Glutamatergic neuron (in vitro differentiated cells): ENCODE results near the gene TEX264. TPM values are rescaled to one million over a fixed set of nuclear protein-coding genes. Genes with fewer than 3 reads are reported as not detected.

ENCODE experiments used
- DNase-seq: peaks from one replicate; pipeline ENCODE4 v3.0.0; 2022
- H3K27ac Mint-ChIP-seq: one replicate; pipeline ENCODE4 v1.8.0; 2020; ENCODE audit warnings: mild to moderate bottlenecking, mixed read lengths, inconsistent platforms; ENCODE audit not compliant: unreplicated experiment
- H3K27me3 Mint-ChIP-seq: one replicate; pipeline ENCODE4 v1.8.0; 2020; ENCODE audit warnings: mild to moderate bottlenecking, moderate library complexity, mixed read lengths, inconsistent platforms; ENCODE audit not compliant: unreplicated experiment
- H3K36me3 Mint-ChIP-seq: one replicate; pipeline ENCODE4 v1.8.0; 2020; ENCODE audit warnings: mild to moderate bottlenecking, mixed read lengths, inconsistent platforms; ENCODE audit not compliant: unreplicated experiment
- H3K4me1 Mint-ChIP-seq: one replicate; pipeline ENCODE4 v1.8.0; 2020; ENCODE audit warnings: mild to moderate bottlenecking, low read depth, mixed read lengths, inconsistent platforms; ENCODE audit not compliant: unreplicated experiment
- H3K4me3 Mint-ChIP-seq: one replicate; pipeline ENCODE4 v1.8.0; 2020; ENCODE audit warnings: mild to moderate bottlenecking, mixed read lengths, inconsistent platforms; ENCODE audit not compliant: unreplicated experiment
- H3K9me3 Mint-ChIP-seq: one replicate; pipeline ENCODE4 v1.8.0; 2020; ENCODE audit warnings: mild to moderate bottlenecking, moderate library complexity, mixed read lengths, inconsistent platforms; ENCODE audit not compliant: unreplicated experiment
- CTCF ChIP-seq: fragments of 200-600 bp; sonication (generic); IDR thresholded peaks from one replicate; pipeline ENCODE4 v1.5.0; 2021; ENCODE audit not compliant: partially characterized antibody, unreplicated experiment
- long read RNA-seq: library from polyadenylated mRNA; unstranded; transcript quantifications from one replicate; pipeline ENCODE4 v2.0.0, GENCODE V29; 2020; ENCODE audit not compliant: unreplicated experiment
- total RNA-seq: library from RNA; stranded (reverse); fragmentation: NEBNext Ultra II Directional; extraction: Animal tissue kit (Norgen Biotek cat#: 25700); gene quantifications from one replicate; pipeline ENCODE4 v1.2.1, GENCODE V29; 2021; ENCODE audit not compliant: unreplicated experiment

The TEX264 gene, protein sequence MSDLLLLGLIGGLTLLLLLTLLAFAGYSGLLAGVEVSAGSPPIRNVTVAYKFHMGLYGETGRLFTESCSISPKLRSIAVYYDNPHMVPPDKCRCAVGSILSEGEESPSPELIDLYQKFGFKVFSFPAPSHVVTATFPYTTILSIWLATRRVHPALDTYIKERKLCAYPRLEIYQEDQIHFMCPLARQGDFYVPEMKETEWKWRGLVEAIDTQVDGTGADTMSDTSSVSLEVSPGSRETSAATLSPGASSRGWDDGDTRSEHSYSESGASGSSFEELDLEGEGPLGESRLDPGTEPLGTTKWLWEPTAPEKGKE
- total RNA-seq = 13.2 TPM
- long read RNA-seq, transcript TEX264-201 (5 exons, 1,340 nt) = major isoform, 14 of 40 reads
- long read RNA-seq, partial matches to known transcripts = 3 of 40 reads
- long read RNA-seq, other reads (novel, unspliced or antisense) = 18 of 40 reads

GRCh38 chr3:51670823-51671733, at the start of gene TEX264:
Gene TEX264, plus strand, starts transcription at chr3:51671252. Its CDS starts 3,053 bp downstream, at chr3:51674305.
- Mint-ChIP-seq H3K4me1 (peaks cover 8% of the 10 kb centered on the region), H3K27me3 (peaks cover 13% of the 10 kb centered on the region), H3K27ac (peak within 1 kb of the TSS; percentile 48), H3K36me3 (no peaks in the 10 kb centered on the region), H3K9me3 (peaks cover 7% of the 10 kb centered on the region), H3K4me3 (peak within 1 kb of the TSS; percentile 79)
- no peak for TF ChIP-seq CTCF
- DNase-seq = peak; percentile 68

DNA sequence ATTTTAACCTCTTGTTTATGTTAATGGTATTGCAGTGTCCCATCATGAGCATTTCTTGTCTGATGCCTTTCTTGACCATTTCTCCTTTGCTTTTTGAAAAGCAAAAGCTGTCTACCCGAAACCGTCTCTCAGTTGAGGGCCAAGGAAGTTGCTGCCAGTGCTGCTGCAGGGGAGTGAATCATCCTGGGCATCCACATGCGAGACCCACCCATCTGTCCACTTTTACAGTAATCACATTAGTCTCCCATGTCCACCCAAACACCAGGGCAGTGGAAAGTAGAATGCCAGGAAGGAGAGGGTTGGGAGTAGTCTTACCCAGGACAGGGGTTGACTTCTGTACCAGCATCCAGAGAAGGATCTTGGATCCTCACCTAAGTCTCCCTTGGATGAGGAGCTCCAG, 48.6 kb upstream of the TEX264 start:
- no peak overlapping the region for H3K27ac Mint-ChIP-seq
- H3K36me3 Mint-ChIP-seq = no peaks in the 10 kb centered on the region
- H3K4me3 Mint-ChIP-seq = no peak overlapping the region
- H3K27me3 Mint-ChIP-seq = peaks cover 2% of the 10 kb centered on the region
- peaks cover 11% of the 10 kb centered on the region for H3K4me1 Mint-ChIP-seq
- DNase-seq = no peak
- TF ChIP-seq CTCF = no peak
- peaks cover 4% of the 10 kb centered on the region for H3K9me3 Mint-ChIP-seq

- H3K4me3 Mint-ChIP-seq = no peak overlapping the region
- no peak for TF ChIP-seq CTCF
- peaks cover 2% of the 10 kb centered on the region for H3K27me3 Mint-ChIP-seq
- peaks cover 4% of the 10 kb centered on the region for H3K9me3 Mint-ChIP-seq
- H3K4me1 Mint-ChIP-seq = peaks cover 11% of the 10 kb centered on the region
- H3K27ac Mint-ChIP-seq = no peak overlapping the region
- H3K36me3 Mint-ChIP-seq = no peaks in the 10 kb centered on the region
- DNase-seq = no peak
These were observed 48.2 kb upstream of the TEX264 start for GRCh38 chr3:51622868-51623267.

DNA sequence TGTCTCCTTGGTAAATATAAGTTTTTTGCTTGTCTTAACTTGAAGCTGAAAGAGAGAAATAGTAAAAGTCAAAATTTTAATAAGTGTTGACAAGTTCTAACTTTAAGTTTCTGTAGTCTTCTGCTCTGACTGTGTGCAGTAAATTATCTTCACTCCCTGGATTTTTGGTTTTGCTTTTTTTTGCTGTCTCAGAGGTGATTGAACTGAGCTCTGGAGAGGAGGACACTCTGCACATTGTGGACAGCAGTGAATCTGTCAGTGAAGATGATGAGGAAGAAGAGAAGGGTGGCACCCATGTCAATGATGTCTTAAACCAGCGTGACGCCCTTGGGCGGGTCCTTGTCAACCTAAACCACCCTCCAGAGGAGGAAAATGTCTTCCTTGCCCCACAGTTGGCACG, 40.5 kb upstream of the TEX264 start:
- DNase-seq = no peak
- Mint-ChIP-seq H3K36me3 (peaks cover 9% of the 10 kb centered on the region), H3K4me1 (no peaks in the 10 kb centered on the region), H3K4me3 (no peak overlapping the region), H3K27me3 (peaks cover 2% of the 10 kb centered on the region), H3K27ac (no peak overlapping the region), H3K9me3 (no peaks in the 10 kb centered on the region)
- TF ChIP-seq CTCF = no peak
